OCI-LY7 (cell line): ENCODE results near the gene TBC1D5. TPM values are rescaled to one million over a fixed set of nuclear protein-coding genes. Genes with fewer than 3 reads are reported as not detected.

Experiments used
- BruUV-seq: library from RNA; stranded (reverse); fragments of 400-500 nt; replicated peaks from 2 replicates; lab custom pipeline; 2021; lab: Mats Ljungman, UMichigan
- CTCF ChIA-PET: fragments of 300-600 bp; sonication (Branson Sonifier 250); formaldehyde crosslinking; loops from one replicate; lab custom pipeline; 2022; ENCODE audit warnings: antibody characterized with exemption; ENCODE audit not compliant: unreplicated experiment; lab: Charles Lee
- POLR2A ChIA-PET: fragments of 300-600 bp; sonication (Branson Sonifier 250); formaldehyde crosslinking; loops from one replicate; lab custom pipeline; 2022; ENCODE audit warnings: antibody characterized with exemption; lab: Charles Lee
- DNase-seq: peaks from one replicate; pipeline ENCODE4 v3.0.0-alpha.2; 2015; ENCODE audit warnings: low spot score
- H2AFZ ChIP-seq: fragments of 200-600 bp; sonication (generic), shearing (Covaris generic); 2 replicates; pipeline ENCODE4 v1.6.1; 2014; ENCODE audit warnings: mild to moderate bottlenecking, antibody characterized with exemption, low read length, moderate library complexity
- H3K27ac ChIP-seq: fragments of 200-600 bp; sonication (generic); 2 replicates; pipeline ENCODE4 v1.5.1; 2014; ENCODE audit warnings: mixed run types, low read depth, mild to moderate bottlenecking, moderate library complexity, low read length, inconsistent platforms; ENCODE audit not compliant: poor library complexity, severe bottlenecking
- H3K36me3 ChIP-seq: fragments of 200-600 bp; sonication (generic); 2 replicates; pipeline ENCODE4 v1.6.1; 2014; ENCODE audit warnings: mild to moderate bottlenecking, antibody characterized with exemption, low read length, moderate library complexity, mixed read lengths; ENCODE audit not compliant: insufficient read depth
- H3K4me1 ChIP-seq: fragments of 200-600 bp; sonication (generic); 2 replicates; pipeline ENCODE4 v1.5.1; 2014; ENCODE audit warnings: mild to moderate bottlenecking, low read length; ENCODE audit not compliant: insufficient read depth, poor library complexity, severe bottlenecking
- H3K4me2 ChIP-seq: fragments of 200-600 bp; sonication (generic); 2 replicates; pipeline ENCODE4 v1.6.1; 2014; ENCODE audit warnings: mild to moderate bottlenecking, low read length
- H3K4me3 ChIP-seq: fragments of 200-600 bp; sonication (generic); 2 replicates; pipeline ENCODE4 v1.5.1; 2014; ENCODE audit warnings: mild to moderate bottlenecking, low read depth, low read length; ENCODE audit not compliant: poor library complexity, severe bottlenecking
- H3K79me2 ChIP-seq: fragments of 200-600 bp; sonication (generic); 2 replicates; pipeline ENCODE4 v1.6.1; 2016; ENCODE audit warnings: low read depth, mild to moderate bottlenecking, low read length, moderate library complexity, mixed read lengths; ENCODE audit not compliant: insufficient read depth
- H3K9me2 ChIP-seq: fragments of 200-600 bp; sonication (generic); 2 replicates; pipeline ENCODE4 v1.6.1; 2016; ENCODE audit warnings: mild to moderate bottlenecking, low read length, mixed read lengths; ENCODE audit not compliant: insufficient read depth
- H3K9me3 ChIP-seq: fragments of 200-600 bp; sonication (generic); 2 replicates; pipeline ENCODE4 v1.6.1; 2014; ENCODE audit warnings: mild to moderate bottlenecking, mixed run types, low read length, mixed read lengths
- H4K20me1 ChIP-seq: fragments of 200-600 bp; sonication (generic); 2 replicates; pipeline ENCODE4 v1.6.1; 2014; ENCODE audit warnings: mild to moderate bottlenecking, antibody characterized with exemption, low read length, moderate library complexity, mixed read lengths; ENCODE audit not compliant: insufficient read depth
- EZH2phosphoT487 ChIP-seq: fragments of 200-600 bp; sonication (generic); IDR thresholded peaks from 2 replicates; pipeline ENCODE4 v1.6.1; 2018; ENCODE audit warnings: low read depth, borderline replicate concordance, mild to moderate bottlenecking, mixed run types, antibody characterized with exemption, low read length, moderate library complexity, mixed read lengths
- intact Hi-C: fragments of 100-400 bp; cut with micrococcal nuclease; formaldehyde crosslinking; loops from one replicate; pipeline ENCODE4 v1.10.0; 2022; ENCODE audit not compliant: unreplicated experiment
- total RNA-seq, 2 experiments: library from RNA; depleted of rRNA in 1 of 2; stranded (reverse); fragments of >200 nt in 1 of 2; shearing (Covaris generic) in 1 of 2; gene quantifications; 2 replicates each; pipeline ENCODE4 v1.2.3, GENCODE V29; 2014 to 2022
- TF ChIP-seq, protein P1 (sequence below): fragments of 200-600 bp; sonication (generic); conservative IDR thresholded peaks from 2 replicates; pipeline ENCODE4 v1.5.1; 2014; ENCODE audit warnings: mild to moderate bottlenecking, antibody characterized with exemption, low read length, moderate library complexity, mixed read lengths

The TBC1D5 gene
- total RNA-seq, 2 experiments from 2014 or later, result 78.5 to 82.4 TPM

- Histone ChIP-seq H3K4me1 (no peaks in the 10 kb centered on the region), H3K4me2 (no peak overlapping the region), H4K20me1 (no peaks in the 10 kb centered on the region), H3K9me3 (no peaks in the 10 kb centered on the region), H3K27ac (no peak overlapping the region), H3K9me2 (no peaks in the 10 kb centered on the region), H3K4me3 (no peak overlapping the region), H2AFZ (no peak overlapping the region), H3K79me2 (no peaks in the 10 kb centered on the region), H3K36me3 (peaks cover 6% of the 10 kb centered on the region; the same call in 1 of the 2 replicates)
- CTCF ChIA-PET, result no interaction called here
- POLR2A ChIA-PET, result interaction anchor here (0.5 to 1.4 kb wide), 3 partner anchors 8 to 990 kb away, joined by 4 to 5 read pairs (median 4); no protein-coding TSS in a partner anchor
- TF ChIP-seq EZH2phosphoT487, result no peak
- TF ChIP-seq, protein P1, sequence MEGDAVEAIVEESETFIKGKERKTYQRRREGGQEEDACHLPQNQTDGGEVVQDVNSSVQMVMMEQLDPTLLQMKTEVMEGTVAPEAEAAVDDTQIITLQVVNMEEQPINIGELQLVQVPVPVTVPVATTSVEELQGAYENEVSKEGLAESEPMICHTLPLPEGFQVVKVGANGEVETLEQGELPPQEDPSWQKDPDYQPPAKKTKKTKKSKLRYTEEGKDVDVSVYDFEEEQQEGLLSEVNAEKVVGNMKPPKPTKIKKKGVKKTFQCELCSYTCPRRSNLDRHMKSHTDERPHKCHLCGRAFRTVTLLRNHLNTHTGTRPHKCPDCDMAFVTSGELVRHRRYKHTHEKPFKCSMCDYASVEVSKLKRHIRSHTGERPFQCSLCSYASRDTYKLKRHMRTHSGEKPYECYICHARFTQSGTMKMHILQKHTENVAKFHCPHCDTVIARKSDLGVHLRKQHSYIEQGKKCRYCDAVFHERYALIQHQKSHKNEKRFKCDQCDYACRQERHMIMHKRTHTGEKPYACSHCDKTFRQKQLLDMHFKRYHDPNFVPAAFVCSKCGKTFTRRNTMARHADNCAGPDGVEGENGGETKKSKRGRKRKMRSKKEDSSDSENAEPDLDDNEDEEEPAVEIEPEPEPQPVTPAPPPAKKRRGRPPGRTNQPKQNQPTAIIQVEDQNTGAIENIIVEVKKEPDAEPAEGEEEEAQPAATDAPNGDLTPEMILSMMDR, result no peak
- no TSS peak for BruUV-seq
- intact Hi-C loops, result no loop called here
- no peak for DNase-seq
Measured at GRCh38 chr3:17302774-17303173, 439.7 kb downstream of the TBC1D5 start.

DNA sequence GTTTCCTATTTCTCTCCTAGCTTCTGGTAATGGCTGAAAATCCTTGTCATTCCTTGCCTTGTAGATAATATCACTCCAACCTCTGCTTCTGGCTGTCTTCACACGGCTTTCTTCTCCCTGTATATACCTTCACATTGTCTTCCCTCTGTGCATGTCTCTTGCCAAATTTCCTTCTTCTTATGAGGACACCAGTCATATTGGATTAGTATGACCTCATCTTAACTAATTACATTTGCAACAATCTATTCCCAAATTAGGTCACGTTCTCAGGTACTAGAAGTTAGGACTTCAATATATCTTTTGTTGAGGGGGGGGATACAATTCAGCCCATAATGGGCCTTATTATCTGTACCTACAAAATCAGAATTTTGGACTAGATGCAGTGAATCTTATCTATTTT lies 440.3 kb downstream of the TBC1D5 start:
- DNase-seq, result no peak
- Histone ChIP-seq H2AFZ (no peak overlapping the region), H3K9me2 (no peaks in the 10 kb centered on the region), H3K36me3 (peaks cover 1% of the 10 kb centered on the region; the same call in 1 of the 2 replicates), H3K79me2 (no peaks in the 10 kb centered on the region), H3K4me1 (no peaks in the 10 kb centered on the region), H3K4me3 (no peak overlapping the region), H3K4me2 (no peak overlapping the region), H3K27ac (no peak overlapping the region), H3K9me3 (no peaks in the 10 kb centered on the region), H4K20me1 (no peaks in the 10 kb centered on the region)
- intact Hi-C loops, result no loop called here
- no TSS peak for BruUV-seq
- POLR2A ChIA-PET, result interaction anchor here (0.6 to 1.4 kb wide), 2 partner anchors 9 to 573 kb away, joined by 4 to 5 read pairs; no protein-coding TSS in a partner anchor
- CTCF ChIA-PET, result no interaction called here
- TF ChIP-seq, protein P1, result no peak
- no peak for TF ChIP-seq EZH2phosphoT487

DNA sequence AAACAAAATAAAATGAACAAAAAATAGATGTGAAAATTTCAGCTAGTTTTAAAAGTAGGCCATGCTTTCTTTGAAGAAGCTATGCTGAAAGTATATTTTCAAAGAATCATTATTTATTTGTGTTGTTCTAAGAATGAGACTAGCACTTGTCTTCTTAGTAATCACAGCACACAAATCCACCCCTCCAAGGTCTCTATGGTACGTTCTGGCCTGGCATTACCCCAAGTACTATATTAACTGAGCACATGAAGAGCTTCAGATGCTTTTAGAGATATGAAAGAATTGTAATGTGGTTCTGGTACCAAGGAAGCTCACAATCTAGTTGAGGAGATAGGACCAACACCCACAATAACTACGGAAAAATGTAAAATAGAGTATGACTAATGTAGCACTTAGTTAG lies 441.2 kb downstream of the TBC1D5 start:
- ChIA-PET POLR2A (interaction anchor here (0.8 to 1.1 kb wide), 2 partner anchors 13 to 21 kb away, joined by 4 read pairs; no protein-coding TSS in a partner anchor), CTCF (no interaction called here)

More for the DNA sequence above, 441.2 kb downstream of the TBC1D5 start:
- no TSS peak for BruUV-seq
- Histone ChIP-seq H3K4me1 (no peaks in the 10 kb centered on the region), H3K36me3 (no peaks in the 10 kb centered on the region), H3K4me3 (no peak overlapping the region), H3K4me2 (no peak overlapping the region), H4K20me1 (no peaks in the 10 kb centered on the region), H3K27ac (no peak overlapping the region), H3K9me3 (no peaks in the 10 kb centered on the region), H3K9me2 (no peaks in the 10 kb centered on the region), H3K79me2 (no peaks in the 10 kb centered on the region), H2AFZ (no peak overlapping the region)
- TF ChIP-seq, protein P1, result no peak
- TF ChIP-seq EZH2phosphoT487, result no peak
- no peak for DNase-seq
- intact Hi-C loops, result no loop called here
